ENCODE data around the gene TBX3.

The TBX3 gene

DNA sequence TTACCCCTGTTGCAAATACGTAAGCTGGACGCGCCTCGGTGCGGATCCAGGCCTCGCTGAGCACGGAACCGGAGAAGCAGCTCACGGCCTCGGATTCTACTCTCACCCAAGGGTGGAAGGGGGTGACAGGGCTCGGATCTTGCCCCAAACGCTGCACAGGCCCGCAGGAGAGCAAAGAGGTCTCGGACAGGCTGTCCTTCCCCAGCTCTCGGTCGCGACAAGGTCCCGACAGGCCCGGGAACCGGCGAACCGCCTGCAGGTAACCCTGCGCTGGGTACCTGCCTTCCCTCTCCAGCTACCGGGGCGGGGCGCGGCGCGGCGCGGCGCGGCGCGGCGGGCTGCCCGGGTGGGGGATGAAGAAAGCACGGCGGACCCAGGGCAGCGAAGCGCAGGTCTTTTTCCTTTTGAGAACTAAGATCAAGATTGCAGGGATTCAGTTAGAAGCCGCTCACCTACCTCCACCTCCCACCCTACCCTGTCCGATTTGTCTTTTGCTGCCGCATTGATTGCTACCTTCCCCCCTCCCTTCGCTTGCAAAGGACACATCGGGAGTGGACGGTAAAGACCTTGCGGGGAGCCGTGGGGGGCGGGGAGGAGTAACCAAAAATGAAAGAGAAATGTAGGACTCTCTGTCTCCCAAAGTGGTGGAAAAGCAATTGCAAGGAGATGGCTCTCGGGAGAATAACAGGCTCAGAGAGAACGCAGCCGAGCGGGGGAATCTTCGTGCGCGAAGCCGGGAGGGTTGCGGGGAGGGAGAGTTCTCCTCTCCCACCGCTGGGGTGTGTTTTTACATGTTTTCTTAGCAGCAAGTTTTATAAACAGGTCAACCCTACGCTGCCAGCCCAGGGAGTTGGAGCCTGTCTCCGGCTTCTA lies 8.4 kb upstream of the TBX3 start:
- DNase-seq, result no peak
- H3K27ac ChIP-seq (ENCODE audit: low read length), result no peak overlapping the region
- no peaks in the 10 kb centered on the region for H4K20me1 ChIP-seq (ENCODE audit: insufficient read depth, low read length)
- H3K27me3 ChIP-seq (ENCODE audit: insufficient read depth, low read length, poor library complexity), result peaks cover 29% of the 10 kb centered on the region
- no peaks in the 10 kb centered on the region for H3K4me1 ChIP-seq (ENCODE audit: insufficient read depth, low read length)
- no peak overlapping the region for H2AFZ ChIP-seq (ENCODE audit: low read depth, low read length)
- ATAC-seq (ENCODE audit: insufficient read depth, low read depth), result no peak
- H3K36me3 ChIP-seq (ENCODE audit: insufficient read depth, low read length), result no peaks in the 10 kb centered on the region
- H3K4me3 ChIP-seq (ENCODE audit: low read depth in 1 of 2, low read length in 2 of 2), result no peak overlapping the region
- H3K9me3 ChIP-seq (ENCODE audit: insufficient read depth, low read length, severe bottlenecking), result no peaks in the 10 kb centered on the region
- H3K79me2 ChIP-seq (ENCODE audit: insufficient read depth, low read length), result no peaks in the 10 kb centered on the region
- TF ChIP-seq CTCF (IDR thresholded peaks at IDR 0.05; ENCODE audit: borderline replicate concordance, extremely low read depth, low read length, poor library complexity, severe bottlenecking) (no peak), EZH2 (IDR thresholded peaks at IDR 0.05; ENCODE audit: borderline replicate concordance, low read depth, low read length, severe bottlenecking) (no peak)
- H3K4me2 ChIP-seq (ENCODE audit: insufficient read depth, low read length), result no peak overlapping the region
- H3K9ac ChIP-seq (ENCODE audit: low read depth, low read length), result no peak overlapping the region

- H3K36me3 ChIP-seq (ENCODE audit: insufficient read depth, low read length), result no peaks in the 10 kb centered on the region
- no peak overlapping the region for H3K4me3 ChIP-seq (ENCODE audit: low read depth in 1 of 2, low read length in 2 of 2)
- peaks cover 32% of the 10 kb centered on the region for H3K27me3 ChIP-seq (ENCODE audit: insufficient read depth, low read length, poor library complexity)
These were observed 7.8 kb upstream of the TBX3 start for GRCh38 chr12:114691763-114692185.

DNA sequence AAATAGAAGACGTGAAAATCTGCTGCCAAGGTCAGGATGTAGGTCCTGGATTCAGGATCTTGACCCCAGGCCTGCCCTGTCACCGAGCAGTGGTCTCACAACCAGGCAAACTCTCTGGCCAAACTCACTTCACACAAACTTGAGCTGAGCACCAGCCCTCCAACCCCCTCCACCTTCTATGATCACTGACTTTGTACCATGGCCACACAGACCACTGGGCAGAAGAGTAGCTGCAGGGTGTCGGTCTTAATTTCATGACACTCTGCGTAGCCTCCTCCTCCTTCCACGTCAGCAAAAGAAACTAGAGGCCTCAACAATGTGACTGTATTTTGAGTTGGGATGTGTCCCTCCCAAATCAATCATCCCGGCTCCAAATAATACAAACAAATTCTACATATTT lies 7.2 kb upstream of the TBX3 start:
- no peak for DNase-seq

More at GRCh38 chr12:114691763-114692185, 7.8 kb upstream of the TBX3 start:
- no peak for TF ChIP-seq EZH2 (IDR thresholded peaks at IDR 0.05; ENCODE audit: borderline replicate concordance, low read depth, low read length, severe bottlenecking)
- TF ChIP-seq CTCF (IDR thresholded peaks at IDR 0.05; ENCODE audit: borderline replicate concordance, extremely low read depth, low read length, poor library complexity, severe bottlenecking), result no peak
- ATAC-seq (ENCODE audit: insufficient read depth, low read depth) (no peak), DNase-seq (no peak)
- Histone ChIP-seq H3K4me1 (ENCODE audit: insufficient read depth, low read length) (no peaks in the 10 kb centered on the region), H3K9me3 (ENCODE audit: insufficient read depth, low read length, severe bottlenecking) (no peaks in the 10 kb centered on the region), H2AFZ (ENCODE audit: low read depth, low read length) (no peak overlapping the region), H3K27ac (ENCODE audit: low read length) (no peak overlapping the region), H3K79me2 (ENCODE audit: insufficient read depth, low read length) (no peaks in the 10 kb centered on the region), H3K4me2 (ENCODE audit: insufficient read depth, low read length) (no peak overlapping the region), H3K9ac (ENCODE audit: low read depth, low read length) (no peak overlapping the region), H4K20me1 (ENCODE audit: insufficient read depth, low read length) (no peaks in the 10 kb centered on the region)

More for the DNA sequence above, 7.2 kb upstream of the TBX3 start:
- Histone ChIP-seq H3K4me3 (ENCODE audit: low read depth in 1 of 2, low read length in 2 of 2) (no peak overlapping the region), H2AFZ (ENCODE audit: low read depth, low read length) (no peak overlapping the region), H3K4me1 (ENCODE audit: insufficient read depth, low read length) (no peaks in the 10 kb centered on the region), H3K27me3 (ENCODE audit: insufficient read depth, low read length, poor library complexity) (peaks cover 32% of the 10 kb centered on the region), H3K9me3 (ENCODE audit: insufficient read depth, low read length, severe bottlenecking) (no peaks in the 10 kb centered on the region), H3K9ac (ENCODE audit: low read depth, low read length) (no peak overlapping the region), H3K79me2 (ENCODE audit: insufficient read depth, low read length) (no peaks in the 10 kb centered on the region), H3K27ac (ENCODE audit: low read length) (no peak overlapping the region), H3K36me3 (ENCODE audit: insufficient read depth, low read length) (no peaks in the 10 kb centered on the region), H4K20me1 (ENCODE audit: insufficient read depth, low read length) (no peaks in the 10 kb centered on the region), H3K4me2 (ENCODE audit: insufficient read depth, low read length) (no peak overlapping the region)
- ATAC-seq (ENCODE audit: insufficient read depth, low read depth), result no peak
- no peak for TF ChIP-seq CTCF (IDR thresholded peaks at IDR 0.05; ENCODE audit: borderline replicate concordance, extremely low read depth, low read length, poor library complexity, severe bottlenecking)
- TF ChIP-seq EZH2 (IDR thresholded peaks at IDR 0.05; ENCODE audit: borderline replicate concordance, low read depth, low read length, severe bottlenecking), result no peak
